HG02981 (cell line): Measurements from ENCODE around the gene ZFYVE27.
A peak's percentile ranks its signal among the peaks of the same experiment; 100 is the strongest.
"Not testable (repeated sequence)": the region's sequence is repeated elsewhere in the genome, so short reads cannot be mapped to it uniquely, and the experiment has no call there.

Experiments
- ATAC-seq: cut with Tn5 transposase; IDR thresholded peaks from one replicate; pipeline ENCODE4 v1.9.1; 2021; ENCODE audit warnings: mild to moderate bottlenecking, moderate library complexity; ENCODE audit not compliant: unreplicated experiment

The ZFYVE27 gene, protein sequence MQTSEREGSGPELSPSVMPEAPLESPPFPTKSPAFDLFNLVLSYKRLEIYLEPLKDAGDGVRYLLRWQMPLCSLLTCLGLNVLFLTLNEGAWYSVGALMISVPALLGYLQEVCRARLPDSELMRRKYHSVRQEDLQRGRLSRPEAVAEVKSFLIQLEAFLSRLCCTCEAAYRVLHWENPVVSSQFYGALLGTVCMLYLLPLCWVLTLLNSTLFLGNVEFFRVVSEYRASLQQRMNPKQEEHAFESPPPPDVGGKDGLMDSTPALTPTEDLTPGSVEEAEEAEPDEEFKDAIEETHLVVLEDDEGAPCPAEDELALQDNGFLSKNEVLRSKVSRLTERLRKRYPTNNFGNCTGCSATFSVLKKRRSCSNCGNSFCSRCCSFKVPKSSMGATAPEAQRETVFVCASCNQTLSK

DNA sequence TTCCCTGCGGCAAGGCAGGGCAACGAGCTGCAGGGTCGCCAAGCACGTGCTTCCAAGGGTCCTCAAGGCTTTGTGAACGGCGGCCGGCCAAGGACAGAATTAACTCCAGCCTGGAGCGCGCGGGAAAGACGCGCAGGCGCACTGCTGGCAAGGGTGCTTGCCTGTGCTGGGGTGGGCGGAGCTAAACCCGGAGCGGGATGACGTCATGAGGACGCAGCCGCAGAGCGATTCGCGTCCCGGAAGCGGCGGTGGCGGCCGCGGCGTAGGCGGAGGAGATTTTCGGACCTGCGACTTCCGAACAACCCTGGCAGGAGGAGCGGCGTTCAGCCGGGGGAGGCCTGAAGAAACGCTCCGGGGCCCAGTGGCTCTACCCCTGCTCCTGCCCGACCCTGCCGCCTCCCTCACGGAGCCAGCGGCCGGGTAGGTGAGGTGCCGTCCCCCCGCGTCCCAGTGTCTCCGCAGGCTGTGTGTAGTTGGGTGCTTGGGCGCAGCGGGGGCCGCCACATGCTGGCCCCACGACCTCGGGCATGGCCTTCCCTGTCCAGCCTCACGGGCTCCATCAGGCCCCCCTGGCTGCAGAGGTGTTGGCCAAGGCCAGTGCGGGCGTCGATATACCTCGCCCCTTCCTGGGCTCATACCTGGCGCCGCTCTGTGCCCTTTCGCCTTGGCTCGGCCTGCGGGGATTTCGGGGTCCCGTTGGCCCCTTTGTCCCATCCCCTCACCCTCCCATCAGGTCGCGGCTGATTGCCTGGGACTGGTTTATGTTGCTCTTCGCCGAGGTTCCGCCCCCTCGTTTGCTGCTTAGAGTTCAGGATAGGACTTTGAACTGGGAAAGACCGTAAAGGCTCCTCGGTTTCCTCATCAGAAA lies at the start of gene ZFYVE27:
ZFYVE27 (plus strand) TSS at position 227 of the 868 bp plus-strand sequence. CDS start 1,350 bp downstream, outside the sequence.
- ATAC-seq = peak; percentile 69

DNA sequence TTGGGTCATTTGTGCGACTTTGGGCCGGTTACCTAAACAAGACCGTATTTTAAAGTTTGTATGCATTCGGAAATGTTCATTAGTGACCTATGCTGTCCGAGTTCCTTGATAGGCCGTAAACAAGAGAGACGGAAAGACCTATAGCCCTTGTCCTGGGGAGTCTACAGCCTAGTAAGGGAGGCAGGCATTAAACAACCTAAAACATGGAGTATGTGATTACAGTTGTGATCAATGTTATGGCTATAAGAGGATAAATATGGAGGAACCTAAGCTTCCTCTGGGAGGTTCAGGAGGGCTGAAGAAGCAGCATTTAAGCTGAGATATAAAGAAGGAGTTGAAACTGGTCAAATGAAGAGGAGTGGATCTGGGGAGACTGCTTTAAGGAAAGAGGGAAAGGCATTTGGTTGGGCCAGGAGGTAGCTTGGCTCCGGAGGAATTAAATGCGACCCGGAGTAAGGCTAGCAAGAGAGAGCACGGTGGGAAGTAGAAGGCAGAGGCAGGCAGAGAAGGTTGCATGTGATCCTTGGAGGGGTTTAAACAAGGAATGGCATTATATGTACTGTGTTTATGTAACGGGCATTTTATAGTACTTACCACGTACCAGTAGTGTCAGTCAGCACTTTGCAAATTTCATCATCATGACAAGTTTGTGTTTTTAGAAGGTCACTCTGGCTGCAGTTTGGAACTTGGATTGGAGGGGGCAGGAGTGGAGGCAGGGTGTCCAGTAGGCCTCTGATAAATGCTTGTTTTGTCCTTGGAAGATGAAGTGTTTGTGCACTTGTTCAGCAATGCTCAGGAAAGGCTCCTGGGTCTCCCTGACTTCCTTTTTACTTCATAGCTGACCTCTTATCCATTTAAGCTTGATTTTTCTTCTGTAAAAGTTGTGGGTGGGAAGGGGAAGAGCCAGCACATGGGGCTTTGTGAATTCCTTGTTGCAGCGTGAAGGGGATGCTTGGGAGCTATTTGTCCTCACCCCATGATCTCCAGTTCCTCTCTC lies 48.8 kb upstream of the ZFYVE27 start:
- no peak for ATAC-seq

DNA sequence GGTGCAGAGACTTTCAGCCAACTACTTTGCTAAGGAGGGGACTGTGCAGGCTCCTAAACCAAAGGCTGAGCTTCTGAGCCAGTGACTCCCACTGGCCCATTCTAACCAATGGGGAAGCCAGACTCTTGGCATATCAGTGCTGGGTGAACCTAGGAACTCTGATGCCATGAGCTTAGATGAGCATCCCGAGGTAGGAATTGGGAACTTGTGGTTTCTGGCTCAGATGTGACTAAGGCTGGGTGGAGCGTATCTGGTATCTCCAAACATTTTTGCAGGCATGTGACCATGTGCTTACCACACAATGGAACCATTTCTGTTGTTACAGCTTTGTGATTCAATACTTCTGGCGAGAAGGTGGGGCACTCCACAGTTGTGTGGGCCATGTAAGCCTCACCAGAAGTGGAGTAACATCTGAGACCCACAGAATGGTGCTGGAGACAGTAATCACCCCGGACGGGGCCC lies 47.3 kb upstream of the ZFYVE27 start:
- no peak for ATAC-seq

DNA sequence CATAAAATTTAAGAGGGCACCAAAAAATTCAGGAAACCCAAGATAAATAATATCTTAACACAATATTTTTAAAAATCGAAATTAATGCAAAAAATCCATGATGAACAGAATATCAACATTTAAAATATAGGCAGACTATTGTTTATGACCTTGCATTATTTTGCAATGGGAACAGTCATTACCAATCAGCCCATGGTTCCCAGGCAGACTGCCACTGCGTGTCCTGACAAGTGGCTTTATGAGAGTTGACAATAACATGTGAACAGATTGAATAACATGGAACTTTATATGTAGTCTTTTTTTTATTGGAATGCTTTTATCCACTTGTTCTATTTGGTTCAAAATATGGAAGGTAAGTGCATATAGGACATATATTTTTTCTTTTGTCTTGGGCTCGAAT lies 46.8 kb upstream of the ZFYVE27 start:
- no peak for ATAC-seq

DNA sequence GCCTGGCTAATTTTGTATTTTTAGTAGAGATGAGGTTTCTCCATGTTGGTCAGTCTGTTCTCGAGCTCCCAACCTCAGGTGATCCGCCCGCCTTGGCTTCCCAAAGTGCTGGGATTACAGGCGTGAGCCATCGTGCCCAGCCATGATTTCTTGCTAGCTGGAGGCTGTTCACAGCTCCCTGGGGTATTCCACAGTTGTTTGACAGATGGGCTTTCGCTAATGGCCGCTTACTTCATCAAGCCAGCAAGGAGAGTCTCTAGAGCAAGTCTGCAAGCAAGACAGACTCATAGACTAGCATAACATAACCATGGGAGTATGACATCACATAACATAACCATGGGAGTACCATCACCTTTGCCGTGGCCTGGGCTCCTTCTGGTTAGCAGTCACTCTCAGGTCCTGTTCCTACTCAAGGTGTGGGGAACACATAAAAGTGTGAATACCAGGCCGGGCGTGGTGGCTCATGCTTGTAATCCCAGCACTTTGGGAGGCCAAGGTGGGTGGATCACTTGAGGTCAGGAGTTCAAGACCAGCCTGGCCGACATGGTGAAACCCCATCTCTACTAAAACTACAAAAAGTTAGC lies 38.8 kb upstream of the ZFYVE27 start:
- ATAC-seq = not testable (repeated sequence)

DNA sequence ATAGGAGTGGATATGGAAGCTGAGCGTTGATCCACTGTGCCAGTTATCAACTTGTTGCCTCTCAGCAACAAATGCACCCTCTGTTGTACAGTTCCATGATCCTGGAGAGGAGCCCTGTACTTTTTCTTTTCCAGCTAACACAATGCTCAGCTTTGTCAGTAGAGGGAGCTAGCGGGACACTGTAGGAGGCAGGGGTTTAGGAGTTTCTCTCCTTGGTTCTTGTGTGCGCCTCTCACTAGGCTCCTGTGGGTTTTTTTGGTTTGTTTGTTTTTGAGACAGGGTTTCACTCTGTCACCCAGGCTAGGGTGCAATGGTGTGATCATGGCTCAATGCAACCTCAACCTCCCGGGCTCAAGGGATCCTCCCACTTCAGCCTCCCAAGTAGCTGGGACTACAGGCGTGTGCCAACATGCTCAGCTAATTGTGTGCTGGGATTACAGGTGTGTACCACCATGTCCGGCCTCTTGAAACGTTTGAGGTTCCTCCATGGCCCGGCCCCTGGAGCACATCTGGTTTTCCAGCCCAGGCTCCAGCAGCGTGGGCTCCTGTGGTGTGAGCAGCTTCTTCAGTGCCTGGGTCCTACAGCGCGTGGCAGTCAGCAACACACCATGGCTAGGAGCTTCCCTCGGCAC lies 35.4 kb upstream of the ZFYVE27 start:
- ATAC-seq = peak; percentile 63

DNA sequence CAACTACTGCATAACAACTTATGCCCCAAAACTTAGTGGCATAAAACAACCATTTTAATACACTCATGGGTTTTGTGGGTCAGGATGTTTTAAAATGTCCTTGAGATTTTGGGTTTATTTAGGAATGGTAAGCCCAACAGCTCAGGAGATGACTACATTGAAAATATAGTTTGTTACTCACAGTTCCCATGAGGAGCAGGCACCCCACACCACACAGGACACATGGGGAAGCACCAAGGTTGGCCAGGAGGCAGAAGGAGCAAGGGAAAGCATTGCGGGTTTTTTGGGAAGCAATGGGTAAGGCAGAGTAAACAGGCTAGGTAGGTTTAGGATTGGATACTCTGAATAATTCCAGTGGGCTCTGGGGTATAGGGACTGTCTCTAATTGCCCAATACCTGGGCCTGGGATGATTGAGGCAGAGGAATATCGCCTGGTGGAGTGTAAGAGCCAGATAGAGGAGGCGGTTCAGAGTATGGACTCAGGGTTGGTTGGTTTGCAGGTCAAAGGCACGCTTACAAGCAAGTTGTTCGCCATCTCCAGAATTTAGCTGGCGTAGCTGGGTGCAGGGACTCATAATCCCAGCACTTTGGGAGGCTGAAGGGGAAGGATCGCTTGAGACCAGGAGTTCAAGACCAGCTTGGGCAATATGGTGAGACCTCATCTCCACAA lies 33.4 kb upstream of the ZFYVE27 start:
- ATAC-seq = no peak

DNA sequence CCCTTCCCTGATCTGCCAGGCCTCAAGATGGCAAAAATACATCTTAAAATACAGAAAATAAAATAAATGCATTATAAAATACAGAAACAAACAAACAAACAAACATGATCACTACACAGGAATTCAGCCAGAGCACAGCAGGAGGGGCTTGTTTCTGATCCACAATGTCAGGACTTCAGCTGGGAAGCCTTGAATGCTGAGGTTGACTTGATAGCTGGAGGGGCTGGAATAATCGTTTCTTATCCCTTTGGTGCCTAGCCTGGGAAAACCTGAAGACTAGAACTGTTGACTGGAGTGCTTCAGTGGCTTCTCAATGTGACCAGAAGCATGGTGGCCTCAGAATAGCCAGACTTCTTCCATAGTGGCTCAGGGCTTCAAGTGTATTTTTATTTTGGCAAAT lies 32.6 kb upstream of the ZFYVE27 start:
- ATAC-seq = no peak

DNA sequence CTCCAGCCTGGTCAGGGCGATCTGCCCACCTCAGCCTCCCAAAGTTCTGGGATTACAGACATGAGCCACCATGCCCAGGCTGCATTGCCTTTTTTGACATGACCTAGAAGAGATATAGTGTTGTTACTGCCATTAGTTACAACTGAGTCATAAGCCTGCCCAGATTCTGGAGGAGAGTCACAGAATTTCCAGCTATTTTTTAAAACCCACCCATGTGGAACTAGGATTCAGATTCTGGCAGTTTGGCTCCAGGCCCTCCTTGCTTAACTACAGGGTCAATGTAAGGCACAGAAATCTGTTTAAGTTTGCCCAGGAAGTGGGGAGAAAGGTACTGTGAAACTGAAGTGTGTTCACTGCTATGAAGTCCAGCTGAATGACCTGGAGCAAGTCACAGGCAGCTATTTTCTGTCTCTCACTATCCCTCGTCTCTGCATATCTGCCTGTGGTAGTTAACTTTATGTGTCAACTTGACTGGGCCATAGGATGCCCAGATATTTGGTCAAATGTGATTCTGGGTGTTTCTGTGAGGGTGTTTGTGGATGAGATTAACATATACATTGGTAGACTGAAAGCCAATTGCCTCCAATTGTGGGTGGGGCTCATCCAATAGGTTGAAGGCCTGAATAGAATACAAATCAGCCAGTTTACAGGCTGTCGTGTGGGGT lies 31.8 kb upstream of the ZFYVE27 start:
- ATAC-seq = no peak

DNA sequence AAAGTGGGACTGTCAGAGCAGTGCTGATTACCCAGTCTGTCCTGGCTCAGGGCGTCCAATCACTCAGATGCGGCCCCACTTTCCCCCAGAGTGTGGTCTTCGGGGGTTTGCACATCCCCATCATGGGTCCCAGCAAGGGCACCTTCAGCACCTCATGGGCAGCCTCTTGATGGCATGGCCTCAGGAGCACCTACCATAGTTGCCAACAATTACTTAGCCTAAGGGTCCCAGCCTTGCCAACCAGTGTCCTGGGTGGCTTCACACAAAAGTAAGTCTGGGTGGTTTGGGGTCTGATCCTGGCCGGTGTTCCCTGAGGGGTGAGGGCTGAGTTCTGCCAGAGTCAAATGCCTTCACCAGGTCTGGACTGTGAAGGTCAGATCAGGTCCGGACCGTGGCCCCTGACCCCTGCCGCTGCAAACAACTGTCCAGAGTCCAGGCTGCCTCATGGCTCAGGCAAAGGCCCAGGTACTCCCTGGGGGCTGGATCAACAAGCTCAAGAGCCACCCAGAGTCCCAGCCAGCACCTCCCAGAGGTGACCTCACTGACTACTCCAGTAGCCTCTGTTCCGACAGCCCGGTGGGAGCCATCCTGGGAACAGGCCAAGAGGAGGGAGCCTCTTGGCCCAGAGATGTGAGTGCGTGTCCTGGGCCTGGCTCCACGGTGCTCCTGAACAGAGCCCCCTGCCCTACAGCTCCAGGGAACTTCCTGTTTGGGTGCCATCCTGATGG lies 29.6 kb upstream of the ZFYVE27 start:
- no peak for ATAC-seq

DNA sequence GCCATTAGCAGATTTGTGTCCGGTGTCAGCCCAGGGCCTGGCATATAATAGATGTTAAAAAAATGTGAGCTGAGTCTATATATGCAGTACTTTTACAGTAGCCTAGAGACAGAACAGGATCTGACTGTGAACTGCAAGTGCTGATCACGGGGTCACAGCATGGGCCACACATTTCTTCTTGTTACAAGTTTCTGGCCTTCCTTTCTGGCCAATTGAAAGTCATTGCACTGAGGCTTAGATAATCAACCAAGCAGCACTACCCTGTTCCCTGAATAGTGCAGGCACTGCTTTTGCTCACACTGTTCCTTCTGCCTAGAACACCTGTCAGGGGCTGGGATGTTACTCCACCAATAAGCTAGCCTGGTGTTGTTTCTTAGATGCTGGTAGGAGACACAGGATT lies 28.8 kb upstream of the ZFYVE27 start:
- no peak for ATAC-seq

DNA sequence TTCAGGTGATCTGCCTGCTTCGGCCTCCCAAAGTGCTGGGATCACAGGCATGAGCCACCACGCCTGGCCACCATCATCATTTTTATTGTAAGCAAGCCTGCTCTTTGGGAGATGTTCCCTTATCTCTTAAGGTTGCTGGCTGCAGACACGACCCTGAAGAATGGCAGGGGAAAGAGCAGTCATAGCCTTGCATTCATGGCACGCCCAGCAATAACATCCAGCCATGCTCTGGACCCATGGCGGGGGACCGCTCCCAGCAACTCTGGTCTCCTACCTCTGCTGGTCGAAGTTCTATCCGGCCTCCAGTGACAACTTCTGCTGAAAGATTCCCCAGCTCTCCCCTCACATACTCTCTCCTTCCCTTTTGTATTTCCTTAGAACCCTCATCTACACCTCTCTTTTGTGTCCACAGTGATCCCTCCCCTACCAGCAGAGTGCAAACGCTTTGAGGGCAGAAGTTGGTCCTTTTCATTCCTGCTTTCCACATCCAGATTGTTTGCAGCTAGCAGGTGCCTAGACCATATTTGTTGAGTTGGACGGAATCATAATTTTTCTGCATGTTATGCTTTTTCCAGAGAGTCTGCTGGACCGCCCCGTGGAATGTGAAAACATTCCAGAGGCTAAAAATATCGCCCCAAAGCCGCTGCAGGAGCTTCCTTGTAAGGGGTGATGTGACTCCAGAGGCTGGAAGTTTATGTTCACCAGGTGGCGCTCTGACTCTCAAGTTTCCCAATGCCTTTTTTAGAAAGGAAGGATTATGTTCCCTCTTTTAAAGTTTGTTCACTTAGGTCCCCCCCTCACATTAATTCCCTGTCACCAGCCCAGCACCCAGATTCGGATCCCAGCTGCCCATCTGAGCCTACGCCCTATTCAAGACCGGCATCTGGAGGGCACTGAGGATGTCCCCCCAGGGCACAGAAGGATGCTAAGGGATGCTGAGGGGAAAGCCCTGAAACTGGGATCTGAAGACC lies 27.7 kb upstream of the ZFYVE27 start:
- ATAC-seq = no peak

DNA sequence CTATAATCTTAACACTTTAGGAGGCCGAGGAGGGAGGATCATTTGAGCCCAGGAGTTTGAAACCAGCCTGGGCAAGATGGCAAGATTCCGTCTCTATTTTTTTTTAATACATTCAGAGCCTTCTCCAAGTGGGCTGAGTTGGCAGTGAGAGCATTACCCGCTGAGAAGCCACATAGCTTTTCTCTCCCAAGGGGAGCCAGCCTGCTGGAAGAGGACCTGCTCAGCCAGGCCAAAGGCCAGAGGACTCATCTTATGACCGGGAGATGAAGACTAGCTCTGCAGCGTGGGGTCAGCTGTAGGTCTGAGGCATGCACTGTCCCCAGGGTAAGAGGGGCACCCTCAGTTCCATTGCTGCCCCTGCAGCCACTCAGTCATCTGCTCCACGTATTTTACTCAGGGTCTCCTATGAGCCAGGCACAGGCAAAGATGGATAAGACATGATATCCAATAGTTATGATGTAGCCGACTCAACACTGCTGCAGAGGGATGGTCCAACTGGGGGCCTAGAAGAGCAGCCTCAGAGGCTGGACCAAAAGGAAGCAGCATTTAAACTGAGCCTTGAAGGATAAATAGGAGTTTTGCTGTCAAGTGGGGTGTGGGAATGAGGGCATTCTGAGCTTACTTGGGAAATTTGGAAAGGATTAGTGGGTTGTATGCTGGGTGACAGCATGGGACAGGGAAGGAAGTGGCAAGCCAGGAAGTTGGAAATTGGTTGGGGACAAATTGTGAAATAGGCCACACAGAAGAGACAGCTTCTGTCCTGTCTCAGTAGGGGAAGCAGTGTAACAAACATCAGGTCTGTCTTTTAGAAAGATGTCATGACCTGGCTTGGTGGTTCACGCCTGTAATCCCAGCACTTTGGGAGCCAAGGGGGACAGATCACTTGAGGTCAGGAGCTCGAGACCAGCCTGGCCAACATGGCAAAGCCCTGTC lies 25.0 kb upstream of the ZFYVE27 start:
- ATAC-seq = no peak

DNA sequence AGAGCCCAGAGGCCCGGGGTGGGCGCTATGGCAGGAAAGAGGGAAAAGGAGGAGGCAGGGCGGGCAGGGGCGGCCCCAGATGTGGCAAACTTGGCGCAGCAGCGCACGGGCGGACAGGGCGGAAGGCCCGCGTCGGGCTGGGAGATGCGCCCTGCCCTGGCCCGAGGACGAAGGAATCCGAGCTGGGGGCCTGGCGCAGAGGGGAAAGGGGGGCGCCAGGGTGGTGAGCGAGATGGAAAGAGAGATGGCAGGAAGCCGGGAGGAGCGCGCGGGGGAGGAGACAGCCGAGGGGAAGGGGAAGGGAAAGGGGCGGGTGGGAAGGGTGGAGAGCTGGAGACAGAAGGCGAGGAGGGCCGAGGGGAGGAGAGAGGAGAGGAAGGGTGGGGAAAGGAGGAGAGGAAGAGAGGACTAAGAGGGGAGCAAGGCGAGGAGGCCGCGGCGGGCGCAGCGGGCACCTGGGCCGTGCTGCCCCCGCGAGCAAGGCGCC lies 23.5 kb upstream of the ZFYVE27 start, which contains the start of gene MARVELD1:
MARVELD1 (plus strand) TSS at position 392 of the 487 bp plus-strand sequence. CDS start 147 bp downstream, outside the sequence.
- peak; percentile 18 for ATAC-seq

DNA sequence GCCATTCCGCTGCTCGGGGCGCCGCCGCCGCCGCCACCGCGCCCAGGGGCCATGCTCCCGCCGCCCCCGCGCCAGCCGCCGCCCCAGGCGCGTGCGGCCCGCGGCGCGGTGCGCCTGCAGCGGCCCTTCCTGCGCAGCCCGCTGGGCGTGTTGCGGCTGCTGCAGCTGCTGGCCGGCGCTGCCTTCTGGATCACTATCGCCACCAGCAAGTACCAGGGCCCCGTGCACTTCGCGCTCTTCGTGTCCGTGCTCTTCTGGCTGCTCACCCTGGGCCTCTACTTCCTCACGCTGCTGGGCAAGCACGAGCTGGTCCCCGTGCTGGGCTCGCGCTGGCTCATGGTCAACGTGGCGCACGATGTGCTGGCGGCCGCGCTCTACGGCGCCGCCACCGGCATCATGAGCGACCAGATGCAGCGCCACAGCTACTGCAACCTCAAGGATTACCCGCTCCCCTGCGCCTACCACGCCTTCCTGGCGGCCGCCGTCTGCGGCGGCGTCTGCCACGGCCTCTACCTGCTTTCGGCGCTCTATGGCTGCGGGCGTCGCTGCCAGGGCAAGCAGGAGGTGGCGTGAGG lies 23.0 kb upstream of the ZFYVE27 start:
- peak; percentile 74 for ATAC-seq
